Neural crest cell (in vitro differentiated cells): Measurements from ENCODE around the gene DDN. TPM values are rescaled to one million over a fixed set of nuclear protein-coding genes. Genes with fewer than 3 reads are reported as not detected.
A peak's percentile ranks its signal among the peaks of the same experiment; 100 is the strongest.

ENCODE experiments used
- DNase-seq: peaks from one replicate; pipeline ENCODE4 v3.0.0; 2021; ENCODE audit warnings: low read depth, mixed read lengths, low spot score
- H3K27ac Mint-ChIP-seq: one replicate; pipeline ENCODE4 v1.8.0; 2021; ENCODE audit warnings: mild to moderate bottlenecking, mixed read lengths; ENCODE audit not compliant: unreplicated experiment
- H3K27me3 Mint-ChIP-seq: 2 replicates; pipeline ENCODE4 v1.8.0; 2021; ENCODE audit warnings: low read depth, mild to moderate bottlenecking, mixed read lengths
- H3K36me3 Mint-ChIP-seq: 2 replicates; pipeline ENCODE4 v1.8.0; 2021; ENCODE audit warnings: low read depth, mild to moderate bottlenecking, mixed read lengths
- H3K4me1 Mint-ChIP-seq: 2 replicates; pipeline ENCODE4 v1.8.0; 2021; ENCODE audit warnings: mixed read lengths
- H3K4me3 Mint-ChIP-seq: one replicate; pipeline ENCODE4 v1.8.0; 2021; ENCODE audit warnings: mild to moderate bottlenecking, mixed read lengths
- H3K9me3 Mint-ChIP-seq: 2 replicates; pipeline ENCODE4 v1.8.0; 2021; ENCODE audit warnings: mixed read lengths
- CTCF ChIP-seq: fragments of 200-600 bp; sonication (generic); conservative IDR thresholded peaks from 2 replicates; pipeline ENCODE4 v1.5.0; 2021; ENCODE audit warnings: antibody characterized with exemption, mild to moderate bottlenecking
- total RNA-seq: library from RNA; stranded (reverse); gene quantifications from 2 replicates; pipeline ENCODE4 v1.2.1, GENCODE V29; 2021

DDN gene
- total RNA-seq, 1 donor from 2014 or later: 0.51 TPM

DNA sequence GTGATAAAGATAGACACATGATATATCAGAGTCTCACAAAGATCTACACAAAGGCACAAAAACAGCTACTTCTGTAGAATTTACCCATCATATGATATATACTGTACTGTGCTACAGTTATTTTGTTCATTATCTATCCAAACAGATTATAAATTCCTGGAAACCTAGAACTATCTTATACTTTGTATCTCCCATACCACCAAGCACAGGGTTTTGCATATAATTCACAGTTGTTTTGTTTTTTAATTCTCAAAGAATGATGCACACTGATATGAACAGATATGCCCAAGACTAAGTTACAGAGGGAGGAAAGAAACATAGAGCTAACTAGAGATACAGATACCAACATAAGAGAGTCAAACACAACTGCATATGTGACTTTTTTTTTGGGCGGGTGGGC is 16.0 kb upstream of the DDN start:
- DNase-seq: no peak
- H3K27ac Mint-ChIP-seq: no peak overlapping the region
- no peaks in the 10 kb centered on the region for H3K9me3 Mint-ChIP-seq
- H3K36me3 Mint-ChIP-seq: no peaks in the 10 kb centered on the region
- TF ChIP-seq CTCF: no peak
- no peaks in the 10 kb centered on the region for H3K27me3 Mint-ChIP-seq
- H3K4me1 Mint-ChIP-seq: peaks cover 26% of the 10 kb centered on the region
- peak overlapping the region; percentile 78 for H3K4me3 Mint-ChIP-seq

DNA sequence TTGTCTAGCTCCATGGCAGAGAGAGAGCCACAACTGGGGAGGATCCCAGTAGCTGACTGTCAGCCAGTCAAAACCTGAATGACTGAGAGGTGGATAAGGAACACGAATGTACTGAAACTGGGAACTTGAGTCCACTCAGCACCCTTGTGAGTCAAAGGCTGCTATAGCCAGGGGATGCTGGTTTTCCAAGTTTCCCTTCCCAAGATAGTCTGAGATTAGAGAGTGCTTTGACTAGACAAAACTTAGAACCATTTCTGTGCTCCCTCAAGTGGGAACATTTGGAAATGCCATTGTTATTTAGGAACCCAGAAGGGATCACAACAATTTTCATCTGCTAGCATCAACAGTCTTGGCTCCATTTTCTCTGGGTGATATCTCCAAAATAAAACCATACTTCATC is 15.4 kb upstream of the DDN start:
- no peak for TF ChIP-seq CTCF
- DNase-seq: no peak
- Mint-ChIP-seq H3K27me3 (no peaks in the 10 kb centered on the region), H3K4me1 (peaks cover 21% of the 10 kb centered on the region), H3K9me3 (no peaks in the 10 kb centered on the region), H3K36me3 (no peaks in the 10 kb centered on the region), H3K27ac (no peak overlapping the region), H3K4me3 (peak overlapping the region; percentile 78)

DNA sequence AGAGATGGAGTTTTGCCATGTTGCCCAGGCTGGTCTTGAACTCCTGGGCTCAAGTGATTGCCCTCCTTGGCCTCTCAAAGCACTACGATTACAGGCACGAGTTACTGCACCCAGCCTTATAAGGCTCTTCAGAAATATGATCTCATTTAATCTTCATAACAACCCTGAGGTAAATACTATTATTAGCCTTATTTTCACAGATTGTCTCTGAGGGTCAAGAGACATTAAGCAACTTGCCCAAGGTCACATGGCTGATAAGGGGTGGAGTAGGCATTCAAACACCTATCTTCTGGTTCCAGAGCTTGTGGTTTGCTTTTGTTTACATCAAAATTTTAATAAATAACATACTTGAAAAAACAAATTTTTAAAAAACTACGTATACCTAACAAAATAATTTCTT is 14.3 kb upstream of the DDN start:
- H3K27ac Mint-ChIP-seq: no peak overlapping the region
- H3K9me3 Mint-ChIP-seq: no peaks in the 10 kb centered on the region
- H3K36me3 Mint-ChIP-seq: no peaks in the 10 kb centered on the region
- no peak for TF ChIP-seq CTCF
- no peaks in the 10 kb centered on the region for H3K27me3 Mint-ChIP-seq
- no peak overlapping the region for H3K4me3 Mint-ChIP-seq
- peaks cover 14% of the 10 kb centered on the region for H3K4me1 Mint-ChIP-seq
- DNase-seq: no peak

DNA sequence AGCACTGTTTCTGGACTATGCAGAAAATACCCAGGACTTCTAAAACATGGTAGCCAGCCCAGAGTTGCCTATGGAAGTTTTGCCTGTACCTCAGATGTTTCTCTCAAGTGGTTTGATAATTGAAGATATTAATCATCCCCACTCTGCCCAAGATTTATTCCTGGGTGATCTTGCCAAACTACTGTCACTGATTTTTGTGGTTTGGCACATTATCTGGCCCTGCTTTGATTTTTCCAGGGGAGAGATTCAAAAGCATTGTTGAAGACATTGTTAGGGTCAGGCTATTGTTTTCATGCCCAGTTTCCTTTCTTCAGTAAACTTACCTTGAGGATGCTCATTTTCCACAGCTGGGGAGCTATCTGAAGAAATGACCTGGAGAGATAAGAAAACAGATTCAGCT is 13.6 kb upstream of the DDN start:
- peaks cover 8% of the 10 kb centered on the region for H3K4me1 Mint-ChIP-seq
- no peak overlapping the region for H3K27ac Mint-ChIP-seq
- no peak overlapping the region for H3K4me3 Mint-ChIP-seq
- no peaks in the 10 kb centered on the region for H3K27me3 Mint-ChIP-seq
- no peak for DNase-seq
- no peaks in the 10 kb centered on the region for H3K36me3 Mint-ChIP-seq
- TF ChIP-seq CTCF: no peak
- no peaks in the 10 kb centered on the region for H3K9me3 Mint-ChIP-seq

DNA sequence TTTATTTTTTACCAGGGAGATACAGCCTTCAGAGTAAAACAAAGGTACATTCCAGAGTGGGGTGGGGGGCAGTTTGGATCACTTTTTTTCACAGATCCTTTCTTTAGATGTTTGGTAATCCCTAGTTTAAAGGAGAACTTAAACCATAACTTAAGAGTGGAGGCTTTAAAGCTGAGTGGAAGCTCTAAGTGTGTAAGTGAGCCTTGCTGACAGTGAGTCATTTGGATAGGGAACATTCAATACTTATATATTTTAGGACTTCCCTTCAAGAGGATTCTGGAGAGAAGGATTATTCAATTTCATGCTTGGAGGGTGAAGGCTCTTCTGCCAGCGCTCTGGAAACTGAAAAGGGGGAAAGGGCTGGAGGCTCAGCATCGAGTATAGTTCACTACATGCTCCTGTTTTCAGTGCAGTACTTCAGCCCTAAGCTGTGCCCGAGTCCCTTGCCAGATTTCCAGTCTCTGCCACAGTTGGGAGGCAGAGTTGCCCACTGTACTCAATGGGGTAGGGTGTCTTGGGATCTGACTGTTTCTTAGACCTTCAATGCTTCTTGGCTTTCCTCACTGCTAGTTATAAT is 11.0 kb upstream of the DDN start:
- H3K9me3 Mint-ChIP-seq: no peaks in the 10 kb centered on the region
- no peaks in the 10 kb centered on the region for H3K4me1 Mint-ChIP-seq
- H3K27ac Mint-ChIP-seq: no peak overlapping the region
- H3K36me3 Mint-ChIP-seq: no peaks in the 10 kb centered on the region
- TF ChIP-seq CTCF: no peak
- H3K4me3 Mint-ChIP-seq: no peak overlapping the region
- H3K27me3 Mint-ChIP-seq: no peaks in the 10 kb centered on the region
- DNase-seq: no peak

DNA sequence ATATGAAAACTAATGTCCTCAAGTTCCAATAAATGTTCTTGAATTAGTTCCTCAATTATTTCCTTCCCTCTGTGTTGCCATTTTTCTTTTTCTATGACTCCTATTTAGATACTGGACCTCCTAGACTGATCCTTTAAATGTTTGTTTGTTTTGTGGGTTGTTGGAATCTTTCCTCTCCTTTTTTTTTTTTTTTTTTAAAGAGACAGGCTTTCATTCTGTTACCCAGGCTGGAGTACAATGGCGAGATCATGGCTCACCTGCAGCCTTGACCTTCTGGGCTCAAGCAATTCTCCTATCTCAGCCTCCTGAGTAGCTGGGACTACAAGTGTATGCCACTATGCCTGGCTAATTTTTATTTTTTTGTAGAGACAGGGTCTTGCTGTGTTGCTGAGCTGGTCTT is 9.8 kb upstream of the DDN start:
- no peak for DNase-seq
- Mint-ChIP-seq H3K4me1 (no peaks in the 10 kb centered on the region), H3K27ac (no peak overlapping the region), H3K27me3 (no peaks in the 10 kb centered on the region), H3K4me3 (no peak overlapping the region), H3K9me3 (no peaks in the 10 kb centered on the region), H3K36me3 (no peaks in the 10 kb centered on the region)
- TF ChIP-seq CTCF: no peak
